HepG2 (cell line): ENCODE data around the gene TMEM145. TPM values are rescaled to one million over a fixed set of nuclear protein-coding genes. Genes with fewer than 3 reads are reported as not detected.

Source experiments
- AKAP8 ChIP-seq: sonication (generic); formaldehyde crosslinking; IDR thresholded peaks from 2 replicates; pipeline ENCODE4 v1.5.1; 2020; ENCODE audit warnings: mild to moderate bottlenecking, missing genetic modification reagents
- KLF13 ChIP-seq: sonication (generic); formaldehyde crosslinking; IDR thresholded peaks from 2 replicates; pipeline ENCODE4 v1.4.0; 2020; ENCODE audit warnings: mild to moderate bottlenecking, missing genetic modification reagents
- MLX ChIP-seq: IDR thresholded peaks from 2 replicates; pipeline ENCODE4 v1.6.1; 2016
- MXI1 ChIP-seq: IDR thresholded peaks from 3 replicates; pipeline ENCODE4 v1.6.1; 2012; ENCODE audit warnings: low read depth, low read length, inconsistent platforms, borderline replicate concordance
- REL ChIP-seq: sonication (generic); formaldehyde crosslinking; conservative IDR thresholded peaks from 2 replicates; pipeline ENCODE4 v1.8.0; 2022; ENCODE audit warnings: mild to moderate bottlenecking, missing genetic modification reagents, moderate library complexity
- RFXANK ChIP-seq: IDR thresholded peaks from 2 replicates; pipeline ENCODE4 v1.6.1; 2016
- SAP130 ChIP-seq: IDR thresholded peaks from 2 replicates; pipeline ENCODE4 v1.6.1; 2016; ENCODE audit warnings: low read depth
- THAP11 ChIP-seq: IDR thresholded peaks from 2 replicates; pipeline ENCODE4 v1.6.1; 2016; ENCODE audit warnings: missing biosample characterization, missing genetic modification reagents
- THAP9 ChIP-seq: sonication (generic); formaldehyde crosslinking; IDR thresholded peaks from 2 replicates; pipeline ENCODE4; 2020; ENCODE audit warnings: missing genetic modification reagents, mild to moderate bottlenecking, borderline replicate concordance
- YY1 ChIP-seq: IDR thresholded peaks from 2 replicates; pipeline ENCODE4 v1.6.1; 2011; ENCODE audit warnings: low read length, low read depth, moderate library complexity, mild to moderate bottlenecking; ENCODE audit not compliant: insufficient read depth, insufficient replicate concordance
- ZBTB34 ChIP-seq: sonication (generic); formaldehyde crosslinking; IDR thresholded peaks from 2 replicates; pipeline ENCODE4 v1.8.0; 2022; ENCODE audit warnings: mild to moderate bottlenecking, missing genetic modification reagents
- ZNF138 ChIP-seq: sonication (generic); formaldehyde crosslinking; IDR thresholded peaks from 2 replicates; pipeline ENCODE4 v1.5.0; 2020; ENCODE audit warnings: mild to moderate bottlenecking, low read depth, missing genetic modification reagents
- ZNF280D ChIP-seq: sonication (generic); formaldehyde crosslinking; IDR thresholded peaks from 2 replicates; pipeline ENCODE4 v1.5.1; 2020; ENCODE audit warnings: mild to moderate bottlenecking, missing genetic modification reagents
- ZNF317 ChIP-seq: sonication (generic); formaldehyde crosslinking; IDR thresholded peaks from 2 replicates; pipeline ENCODE4 v1.5.0; 2020; ENCODE audit warnings: mild to moderate bottlenecking, missing genetic modification reagents
- ZNF354B ChIP-seq: sonication (generic); formaldehyde crosslinking; IDR thresholded peaks from 2 replicates; pipeline ENCODE4 v1.8.0; 2022; ENCODE audit warnings: mild to moderate bottlenecking, missing genetic modification reagents
- ZNF574 ChIP-seq: sonication (generic); formaldehyde crosslinking; IDR thresholded peaks from 2 replicates; pipeline ENCODE4 v1.4.0; 2020; ENCODE audit warnings: missing genetic modification reagents
- ZNF737 ChIP-seq: sonication (generic); formaldehyde crosslinking; IDR thresholded peaks from 2 replicates; pipeline ENCODE4 v1.5.0; 2020; ENCODE audit warnings: missing genetic modification reagents, mild to moderate bottlenecking, borderline replicate concordance
- polyA plus RNA-seq, 8 experiments: library from polyadenylated mRNA; depleted of rRNA in 3 of 8; stranded (reverse) in 7 of 8; unstranded in 1 of 8; fragments of >200 nt; fragmentation: Illumina TruSeq in 4 of 8; extraction: Trizol in 4 of 8; gene quantifications; 2 replicates each; pipeline versions ENCODE4 v1.2.1 to v1.2.3, GENCODE V29; 2011 to 2016; ENCODE audit warnings: low read depth in 4 of 8, missing spikeins in 1 of 8, mixed read lengths in 1 of 8; ENCODE audit not compliant: insufficient read depth in 1 of 8
- total RNA-seq, 5 experiments: library from RNA; depleted of rRNA; stranded (reverse); fragments of >200 nt; fragmentation: Illumina TruSeq; extraction: Trizol; gene quantifications; 2 replicates each; pipeline ENCODE4 v1.2.3, GENCODE V29; 2016; ENCODE audit warnings: low read depth in 1 of 5

TMEM145 gene
- total and polyA plus RNA-seq, 2 of the 13 experiments (the other 11 are each of a cell fraction or from before 2014, with no cell fraction given): 0.07 to 5.1 TPM

GRCh38 chr19:42283188-42284065, 29.7 kb upstream of the TMEM145 start (continued):
- TF ChIP-seq REL (no peak), ZNF737 (CRISPR knock-in tag) (no peak), THAP11 (CRISPR knock-in tag) (peak; percentile 43; the same call in 1 of the 2 replicates), ZNF574 (CRISPR knock-in tag) (no peak; the same call in 1 of the 2 replicates), ZBTB34 (CRISPR knock-in tag) (no peak), KLF13 (0 out of 2 replicates have a peak, but pooled peaks have one; percentile 43), RFXANK (CRISPR knock-in tag) (no peak), ZNF354B (CRISPR knock-in tag) (0 out of 2 replicates have a peak, but pooled peaks have one; percentile 56), ZNF317 (CRISPR knock-in tag) (peak; percentile 89), ZNF280D (no peak), AKAP8 (CRISPR knock-in tag) (peak; percentile 79), ZNF138 (CRISPR knock-in tag) (0 out of 2 replicates have a peak, but pooled peaks have one; percentile 40), SAP130 (CRISPR knock-in tag) (peak; percentile 17; the same call in 1 of the 2 replicates), MLX (no peak), THAP9 (CRISPR knock-in tag) (0 out of 2 replicates have a peak, but pooled peaks have one; percentile 13), YY1 (no peak), MXI1 (peak; percentile 20; the same call in 1 of the 3 replicates)
